T-cell (primary cell): ENCODE results near the gene CD8B2. TPM values are rescaled to one million over a fixed set of nuclear protein-coding genes. Genes with fewer than 3 reads are reported as not detected.
"Not testable (repeated sequence)": the region's sequence is repeated elsewhere in the genome, so short reads cannot be mapped to it uniquely, and the experiment has no call there.

Experiments used
- ATAC-seq, 4 experiments: fragments of 200-7000 bp in 3 of 4; fragments of 150-1000 bp in 1 of 4; cut with Tn5 transposase; replicated peaks in 1 of 4; 1 replicate in 3 of 4; 2 replicates in 1 of 4; pipeline ENCODE4 v1.10.0; 2021; ENCODE audit warnings: moderate library complexity in 3 of 4, mild to moderate bottlenecking in 2 of 4, moderate number of reproducible peaks in 1 of 4
- CTCF ChIA-PET, 2 donors: fragments of 300-600 bp; sonication (Branson Sonifier 250); formaldehyde crosslinking; loops; one replicate each; lab custom pipeline; 2022; ENCODE audit warnings: antibody characterized with exemption in 2 of 2; lab: Charles Lee
- POLR2A ChIA-PET, 2 donors: fragments of 300-600 bp; sonication (Branson Sonifier 250); formaldehyde crosslinking; loops; one replicate each; lab custom pipeline; 2022; ENCODE audit warnings: antibody characterized with exemption in 2 of 2; lab: Charles Lee
- DNase-seq, 35 experiments: peaks; one replicate each; pipeline versions ENCODE4 v3.0.0 to v3.0.0-alpha.2; 2013 to 2023
- H3K27ac ChIP-seq: one replicate; pipeline ENCODE4 v1.5.1; 2013; ENCODE audit warnings: low read length
- H3K27me3 ChIP-seq, 2 experiments: replicated peaks in 1 of 2; 1 replicate in 1 of 2; 2 replicates in 1 of 2; pipeline versions ENCODE4 v1.6.1 to v1.7.0; 2013; ENCODE audit warnings: low read length in 1 of 2, mixed read lengths in 1 of 2; ENCODE audit not compliant: control insufficient read depth in 2 of 2, insufficient read depth in 2 of 2; ENCODE audit errors: extremely low read depth in 1 of 2
- H3K36me3 ChIP-seq, 2 donors: 1 replicate in 1 of 2; 2 replicates in 1 of 2; pipeline versions ENCODE4 v1.6.1 to v1.7.0; 2013; ENCODE audit warnings: low read length in 1 of 2; ENCODE audit not compliant: control insufficient read depth in 2 of 2, insufficient read depth in 1 of 2; ENCODE audit errors: extremely low read depth in 1 of 2
- H3K4me1 ChIP-seq, 2 experiments: 1 replicate in 1 of 2; 2 replicates in 1 of 2; pipeline versions ENCODE4 v1.6.1 to v1.7.0; 2013; ENCODE audit warnings: low read length in 2 of 2, mixed read lengths in 1 of 2; ENCODE audit not compliant: insufficient read depth in 2 of 2, control insufficient read depth in 1 of 2; ENCODE audit errors: extremely low read depth in 1 of 2
- H3K4me3 ChIP-seq, 2 donors: 1 replicate in 1 of 2; 2 replicates in 1 of 2; pipeline versions ENCODE4 v1.5.1 to v1.7.0; 2013; ENCODE audit warnings: mild to moderate bottlenecking in 2 of 2, low read length in 1 of 2, moderate library complexity in 1 of 2; ENCODE audit not compliant: control insufficient read depth in 1 of 2; ENCODE audit errors: extremely low read depth in 1 of 2
- H3K9me3 ChIP-seq: 2 replicates; pipeline ENCODE4 v1.7.0; 2013
- H3K27ac Mint-ChIP-seq, 2 donors: one replicate each; pipeline ENCODE4 v1.8.0; 2020 to 2021; ENCODE audit warnings: mild to moderate bottlenecking in 2 of 2, mixed read lengths in 2 of 2
- H3K27me3 Mint-ChIP-seq, 2 donors: one replicate each; pipeline ENCODE4 v1.8.0; 2021 to 2022; ENCODE audit warnings: mixed read lengths in 2 of 2
- H3K36me3 Mint-ChIP-seq: one replicate; pipeline ENCODE4 v1.8.0; 2021; ENCODE audit warnings: mixed read lengths
- H3K4me1 Mint-ChIP-seq, 3 donors: one replicate each; pipeline ENCODE4 v1.8.0; 2020 to 2022; ENCODE audit warnings: mixed read lengths in 3 of 3, mild to moderate bottlenecking in 1 of 3
- H3K4me3 Mint-ChIP-seq, 3 donors: one replicate each; pipeline ENCODE4 v1.8.0; 2020 to 2022; ENCODE audit warnings: mild to moderate bottlenecking in 3 of 3, mixed read lengths in 3 of 3, moderate library complexity in 3 of 3
- H3K9me3 Mint-ChIP-seq, 3 donors: one replicate each; pipeline ENCODE4 v1.8.0; 2020 to 2022; ENCODE audit warnings: mixed read lengths in 3 of 3
- WGBS: methylation state at CpG from one replicate; pipeline ENCODE4 v1.1.5; 2013; ENCODE audit warnings: missing lambda C conversion rate; ENCODE audit not compliant: insufficient coverage; 5-methylcytosine and 5-hydroxymethylcytosine counted together
- total RNA-seq, 35 experiments: library from RNA in 6 of 35; stranded (reverse) in 6 of 35; fragments of 120-200 nt in 1 of 35; gene quantifications; one replicate each; pipeline versions ENCODE4 v1.2.1 to v1.2.4 and lab custom pipeline; 2013 to 2026

Gene CD8B2
- total RNA-seq, 5 donors from 2014 or later (not counting 1 experiment from before 2014, with no cell fraction given): 1.3 to 3.2 (median 2.2) TPM

- H3K4me1 ChIP-seq, H3K36me3 Mint-ChIP-seq, ATAC-seq, H3K4me1 Mint-ChIP-seq, POLR2A ChIA-PET, H3K4me3 ChIP-seq, H3K36me3 ChIP-seq, H3K9me3 Mint-ChIP-seq, H3K4me3 Mint-ChIP-seq, H3K27ac ChIP-seq, H3K27me3 ChIP-seq, H3K9me3 ChIP-seq, H3K27me3 Mint-ChIP-seq, DNase-seq, H3K27ac Mint-ChIP-seq: not testable (repeated sequence)
- no CpG with 5 or more reads among the region's 1 CpG for WGBS
- CTCF ChIA-PET: interaction anchor here in 1 of 2 donors (0.5 kb wide), 1 partner anchor 8 kb away, joined by 5 read pairs; no protein-coding TSS in a partner anchor
These were observed 7.6 kb upstream of the CD8B2 start for GRCh38 chr2:106479563-106479962.

- DNase-seq, H3K4me1 ChIP-seq, H3K36me3 Mint-ChIP-seq, H3K4me3 Mint-ChIP-seq, H3K27ac Mint-ChIP-seq, POLR2A ChIA-PET, H3K9me3 Mint-ChIP-seq, H3K9me3 ChIP-seq, H3K27me3 ChIP-seq, H3K27ac ChIP-seq, H3K4me1 Mint-ChIP-seq, CTCF ChIA-PET, H3K4me3 ChIP-seq, H3K36me3 ChIP-seq: not testable (repeated sequence)
- ATAC-seq: peak in 1 of 4 experiments; percentile 20
- 22% methylated on average over 28 of the region's 44 CpGs for WGBS
- H3K27me3 Mint-ChIP-seq: peaks cover 15 to 21% of the 10 kb centered on the region in 2 donors
These were observed 425 bp downstream of the CD8B2 start for GRCh38 chr2:106487386-106488191.

GRCh38 chr2:106489701-106490100, 2.5 kb downstream of the CD8B2 start:
- H3K4me1 ChIP-seq, H3K36me3 Mint-ChIP-seq, H3K9me3 Mint-ChIP-seq, H3K4me3 ChIP-seq, H3K4me3 Mint-ChIP-seq, DNase-seq, ATAC-seq, H3K27ac Mint-ChIP-seq, POLR2A ChIA-PET, H3K27ac ChIP-seq, H3K9me3 ChIP-seq, H3K36me3 ChIP-seq, H3K27me3 ChIP-seq, H3K4me1 Mint-ChIP-seq, CTCF ChIA-PET: not testable (repeated sequence)
- H3K27me3 Mint-ChIP-seq: peaks cover 7 to 19% of the 10 kb centered on the region in 2 donors
- WGBS: 87% methylated on average over 4 of the region's 6 CpGs

- H3K27ac ChIP-seq, H3K4me3 ChIP-seq, H3K4me3 Mint-ChIP-seq, POLR2A ChIA-PET, H3K4me1 ChIP-seq, H3K27me3 ChIP-seq, H3K4me1 Mint-ChIP-seq, H3K9me3 Mint-ChIP-seq, H3K27ac Mint-ChIP-seq, DNase-seq, H3K36me3 Mint-ChIP-seq, ATAC-seq, H3K36me3 ChIP-seq, CTCF ChIA-PET, H3K9me3 ChIP-seq: not testable (repeated sequence)
- 51% methylated on average over 2 of the region's 6 CpGs for WGBS
- H3K27me3 Mint-ChIP-seq: peaks cover 3 to 11% of the 10 kb centered on the region in 2 donors
These were observed 5.2 kb downstream of the CD8B2 start for GRCh38 chr2:106492399-106492798.

- H3K27me3 Mint-ChIP-seq, DNase-seq, ATAC-seq, H3K4me3 Mint-ChIP-seq, H3K36me3 ChIP-seq, H3K4me1 ChIP-seq, POLR2A ChIA-PET, H3K27ac ChIP-seq, H3K9me3 ChIP-seq, H3K27ac Mint-ChIP-seq, H3K36me3 Mint-ChIP-seq, H3K4me3 ChIP-seq, H3K27me3 ChIP-seq, H3K4me1 Mint-ChIP-seq, CTCF ChIA-PET, H3K9me3 Mint-ChIP-seq: not testable (repeated sequence)
- WGBS: 90% methylated on average over 2 of the region's 6 CpGs
These were observed 5.7 kb downstream of the CD8B2 start for GRCh38 chr2:106492913-106493312.

GRCh38 chr2:106498549-106498948, 11.4 kb downstream of the CD8B2 start:
- H3K36me3 ChIP-seq, H3K27ac ChIP-seq, H3K9me3 Mint-ChIP-seq, H3K27me3 Mint-ChIP-seq, H3K4me1 Mint-ChIP-seq, ATAC-seq, H3K27me3 ChIP-seq, H3K9me3 ChIP-seq, DNase-seq, POLR2A ChIA-PET, H3K27ac Mint-ChIP-seq, H3K4me1 ChIP-seq, H3K4me3 ChIP-seq, CTCF ChIA-PET, H3K36me3 Mint-ChIP-seq, H3K4me3 Mint-ChIP-seq: not testable (repeated sequence)
- 90% methylated on average over 1 of the region's 1 CpG for WGBS
